ENCODE results near the gene RHEX. TPM values are rescaled to one million over a fixed set of nuclear protein-coding genes. Genes with fewer than 3 reads are reported as not detected.

RHEX gene
- total and polyA plus RNA-seq, 2 experiments from 2014 or later = not detected

DNA sequence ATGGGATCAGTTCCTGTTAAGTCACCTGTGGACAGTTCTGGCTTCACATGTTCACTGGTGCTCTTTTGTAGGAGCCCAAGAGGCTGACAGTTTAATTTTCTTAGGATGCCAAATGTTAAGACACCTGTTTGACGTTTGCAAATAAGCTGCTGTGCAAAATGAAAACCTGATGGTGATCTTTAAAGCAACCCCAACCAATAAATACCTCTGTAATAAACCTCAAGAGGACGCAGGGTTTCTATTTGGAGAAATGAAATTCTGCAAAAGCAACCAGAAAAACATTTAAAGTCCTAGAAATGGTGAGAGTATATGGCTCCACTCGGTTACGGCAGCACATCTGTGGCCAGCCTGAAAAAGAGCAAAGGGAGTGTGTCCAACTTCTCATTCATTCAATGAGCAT lies 5.7 kb upstream of the RHEX start:
- in situ Hi-C loops (cut with MboI) = no loop called here
- Histone ChIP-seq H3F3A (ENCODE audit: insufficient read depth) (no peaks in the 10 kb centered on the region), H4K20me1 (ENCODE audit: insufficient read depth) (no peaks in the 10 kb centered on the region), H3K27me3 (replicated peaks; ENCODE audit: insufficient read depth) (peaks cover 39% of the 10 kb centered on the region), H3K4me2 (ENCODE audit: unreplicated experiment) (no peak overlapping the region), H3K9me3 (ENCODE audit: low read depth) (no peaks in the 10 kb centered on the region), H3K9me2 (ENCODE audit: insufficient read depth) (no peaks in the 10 kb centered on the region), H3K4me1 (ENCODE audit: insufficient read depth) (no peaks in the 10 kb centered on the region), H3K79me2 (ENCODE audit: insufficient read depth) (no peaks in the 10 kb centered on the region), H3K27ac (no peak overlapping the region), H2AFZ (no peak overlapping the region), H3K4me3 (no peak overlapping the region), H3K36me3 (ENCODE audit: low read depth) (no peaks in the 10 kb centered on the region), H3K9ac (no peak overlapping the region)
- no peak for TF ChIP-seq EZH2 (IDR thresholded peaks at IDR 0.05; ENCODE audit: insufficient read depth, poor library complexity, severe bottlenecking)
- TF ChIP-seq EZH2phosphoT487 (IDR thresholded peaks at IDR 0.05; ENCODE audit: insufficient read depth, low read depth) = no peak
- WGBS, 2 experiments (ENCODE audit: low coverage in 1 of 2, low lambda C conversion rate in 2 of 2, missing lambda C conversion rate in 2 of 2) = 24 to 28% methylated on average over 4 of the region's 4 CpGs
- DNase-seq = no peak

DNA sequence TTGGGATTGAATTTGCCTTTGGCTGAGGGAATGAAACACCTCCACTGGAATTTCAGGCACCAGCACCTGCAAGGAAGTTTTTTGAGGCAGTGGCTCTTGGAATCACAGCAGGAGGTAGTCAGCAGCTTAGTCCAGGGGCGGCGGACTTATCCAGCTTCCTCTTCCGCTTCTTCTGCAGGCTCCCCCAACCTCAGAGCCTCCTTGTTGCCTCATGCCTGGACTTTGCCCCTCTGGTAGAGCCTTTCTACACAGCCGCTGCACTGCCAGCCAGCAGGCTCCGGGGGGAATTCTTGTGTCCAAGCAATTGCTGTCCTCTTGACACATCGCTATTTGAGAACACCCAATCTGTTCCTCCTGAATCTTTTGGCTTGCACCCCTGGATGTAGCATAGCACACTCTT lies 4.4 kb upstream of the RHEX start:
- Histone ChIP-seq H3K4me2 (ENCODE audit: unreplicated experiment) (no peak overlapping the region), H3K4me1 (ENCODE audit: insufficient read depth) (no peaks in the 10 kb centered on the region), H3K27ac (no peak overlapping the region), H3K36me3 (ENCODE audit: low read depth) (no peaks in the 10 kb centered on the region), H3K9me3 (ENCODE audit: low read depth) (no peaks in the 10 kb centered on the region), H3K27me3 (replicated peaks; ENCODE audit: insufficient read depth) (peaks cover 27% of the 10 kb centered on the region), H3K9me2 (ENCODE audit: insufficient read depth) (no peaks in the 10 kb centered on the region), H3K4me3 (no peak overlapping the region), H3K9ac (no peak overlapping the region), H3F3A (ENCODE audit: insufficient read depth) (no peaks in the 10 kb centered on the region), H3K79me2 (ENCODE audit: insufficient read depth) (no peaks in the 10 kb centered on the region), H2AFZ (no peak overlapping the region), H4K20me1 (ENCODE audit: insufficient read depth) (no peaks in the 10 kb centered on the region)
- in situ Hi-C loops (cut with MboI) = no loop called here
- 51 to 55% methylated on average over 6 of the region's 6 CpGs for WGBS, 2 experiments (ENCODE audit: low coverage in 1 of 2, low lambda C conversion rate in 2 of 2, missing lambda C conversion rate in 2 of 2)
- no peak for DNase-seq
- no peak for TF ChIP-seq EZH2phosphoT487 (IDR thresholded peaks at IDR 0.05; ENCODE audit: insufficient read depth, low read depth)
- TF ChIP-seq EZH2 (IDR thresholded peaks at IDR 0.05; ENCODE audit: insufficient read depth, poor library complexity, severe bottlenecking) = no peak

DNA sequence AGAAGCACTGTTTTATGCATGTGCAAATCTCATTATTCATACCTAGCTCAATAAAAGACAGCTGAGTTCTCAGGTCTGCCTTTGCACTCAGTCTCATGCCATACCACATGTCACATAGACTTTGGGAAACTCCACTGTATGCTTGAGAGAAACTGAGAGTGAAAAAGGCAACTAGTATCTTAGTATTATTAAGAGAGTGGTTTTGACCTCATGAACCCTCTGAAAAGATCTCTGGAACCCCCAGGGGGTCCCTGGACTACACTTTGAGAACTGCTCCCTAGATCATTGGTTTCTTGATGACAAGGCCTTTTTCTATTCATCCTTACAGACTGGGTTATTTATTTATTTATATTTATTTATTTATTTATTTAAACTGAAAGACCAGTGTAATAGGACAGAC lies 3.7 kb upstream of the RHEX start:
- H3K9ac ChIP-seq = no peak overlapping the region
- no peaks in the 10 kb centered on the region for H3K9me2 ChIP-seq (ENCODE audit: insufficient read depth)
- H3K9me3 ChIP-seq (ENCODE audit: low read depth) = no peaks in the 10 kb centered on the region
- in situ Hi-C loops (cut with MboI) = no loop called here
- no peak overlapping the region for H3K4me3 ChIP-seq
- no peaks in the 10 kb centered on the region for H3K4me1 ChIP-seq (ENCODE audit: insufficient read depth)
- H3K27me3 ChIP-seq (replicated peaks; ENCODE audit: insufficient read depth) = peaks cover 27% of the 10 kb centered on the region
- no peaks in the 10 kb centered on the region for H3K36me3 ChIP-seq (ENCODE audit: low read depth)
- DNase-seq = no peak
- no peak overlapping the region for H3K27ac ChIP-seq
- no peaks in the 10 kb centered on the region for H3F3A ChIP-seq (ENCODE audit: insufficient read depth)
- no peak for TF ChIP-seq EZH2 (IDR thresholded peaks at IDR 0.05; ENCODE audit: insufficient read depth, poor library complexity, severe bottlenecking)
- no peak for TF ChIP-seq EZH2phosphoT487 (IDR thresholded peaks at IDR 0.05; ENCODE audit: insufficient read depth, low read depth)
- H4K20me1 ChIP-seq (ENCODE audit: insufficient read depth) = no peaks in the 10 kb centered on the region
- no peaks in the 10 kb centered on the region for H3K79me2 ChIP-seq (ENCODE audit: insufficient read depth)
- H2AFZ ChIP-seq = no peak overlapping the region
- no peak overlapping the region for H3K4me2 ChIP-seq (ENCODE audit: unreplicated experiment)

DNA sequence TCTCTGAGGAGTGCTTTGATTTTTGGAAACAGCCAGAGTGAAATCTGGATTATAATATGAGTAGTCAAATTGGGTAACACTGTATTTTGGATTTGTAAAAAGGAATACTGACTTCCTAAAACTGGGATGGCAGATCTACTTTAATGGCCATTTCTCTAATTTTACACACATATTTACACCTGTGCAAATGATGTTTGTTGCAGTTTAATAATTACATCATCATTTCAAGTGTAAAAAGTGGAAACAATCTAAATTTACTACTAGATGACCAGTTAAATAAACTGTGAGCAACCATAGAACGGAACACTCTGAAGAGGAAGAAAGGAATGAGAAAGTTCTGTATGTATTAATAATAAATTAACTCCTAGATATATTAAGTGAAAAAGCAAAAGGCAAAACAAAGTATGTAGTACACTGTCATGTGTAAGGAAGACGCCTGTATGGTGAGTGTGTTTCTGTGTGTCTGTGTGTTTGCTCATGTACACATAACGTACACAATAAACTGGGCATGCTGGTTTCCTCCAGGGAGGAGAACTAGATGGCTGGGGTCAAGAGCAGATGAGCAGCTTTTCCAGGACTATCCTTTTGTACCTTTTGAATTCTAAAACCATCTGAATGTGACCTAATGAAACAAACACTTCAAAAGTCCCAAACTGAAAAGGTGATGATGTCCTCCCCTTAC lies 2.9 kb upstream of the RHEX start:
- no peak for DNase-seq
- Histone ChIP-seq H4K20me1 (ENCODE audit: insufficient read depth) (no peaks in the 10 kb centered on the region), H3K9me3 (ENCODE audit: low read depth) (no peaks in the 10 kb centered on the region), H3K4me2 (ENCODE audit: unreplicated experiment) (no peak overlapping the region), H3K79me2 (ENCODE audit: insufficient read depth) (no peaks in the 10 kb centered on the region), H3F3A (ENCODE audit: insufficient read depth) (no peaks in the 10 kb centered on the region), H3K27ac (no peak overlapping the region), H3K36me3 (ENCODE audit: low read depth) (no peaks in the 10 kb centered on the region), H3K4me3 (no peak overlapping the region), H3K9ac (no peak overlapping the region), H3K27me3 (replicated peaks; ENCODE audit: insufficient read depth) (peaks cover 27% of the 10 kb centered on the region), H3K9me2 (ENCODE audit: insufficient read depth) (no peaks in the 10 kb centered on the region), H2AFZ (no peak overlapping the region), H3K4me1 (ENCODE audit: insufficient read depth) (no peaks in the 10 kb centered on the region)
- no peak for TF ChIP-seq EZH2phosphoT487 (IDR thresholded peaks at IDR 0.05; ENCODE audit: insufficient read depth, low read depth)
- no peak for TF ChIP-seq EZH2 (IDR thresholded peaks at IDR 0.05; ENCODE audit: insufficient read depth, poor library complexity, severe bottlenecking)
- WGBS, 2 experiments (ENCODE audit: low coverage in 1 of 2, low lambda C conversion rate in 2 of 2, missing lambda C conversion rate in 2 of 2) = 64 to 70% methylated on average over 3 of the region's 3 CpGs
- in situ Hi-C loops (cut with MboI) = no loop called here
